HUES64 (cell line): ENCODE measurements around the gene MEGF11.
"Not testable (repeated sequence)": the region's sequence is repeated elsewhere in the genome, so short reads cannot be mapped to it uniquely, and the experiment has no call there.

ENCODE experiments used
- H3K27ac ChIP-seq: 2 replicates; pipeline ENCODE4 v1.7.0; 2013; ENCODE audit warnings: low read depth, low read length, inconsistent platforms
- H3K27me3 ChIP-seq: 2 replicates; pipeline ENCODE4 v1.6.1; 2013; ENCODE audit warnings: mild to moderate bottlenecking, low read length; ENCODE audit not compliant: insufficient read depth
- H3K36me3 ChIP-seq: 2 replicates; pipeline ENCODE4 v1.6.1; 2013; ENCODE audit warnings: mild to moderate bottlenecking, low read length; ENCODE audit not compliant: insufficient read depth
- H3K4me1 ChIP-seq: 2 replicates; pipeline ENCODE4 v1.6.1; 2013; ENCODE audit warnings: mild to moderate bottlenecking, low read length, moderate library complexity; ENCODE audit not compliant: insufficient read depth
- H3K4me3 ChIP-seq: 2 replicates; pipeline ENCODE4 v1.5.1; 2013; ENCODE audit warnings: mild to moderate bottlenecking, low read length, moderate library complexity
- H3K9ac ChIP-seq: 2 replicates; pipeline ENCODE4 v1.6.1; 2013; ENCODE audit warnings: mild to moderate bottlenecking, low read depth, low read length
- H3K9me3 ChIP-seq: 2 replicates; pipeline ENCODE4 v1.6.1; 2013; ENCODE audit warnings: low read depth, low read length; ENCODE audit not compliant: insufficient read depth
- WGBS: fragments of 150-250, 120-280 bp; methylation state at CpG from one replicate; pipeline ENCODE4 v1.1.7; 2013; ENCODE audit warnings: missing lambda C conversion rate; 5-methylcytosine and 5-hydroxymethylcytosine counted together

Gene MEGF11

GRCh38 chr15:66270932-66271331 is 17.4 kb upstream of the MEGF11 start:
- Histone ChIP-seq H3K27ac (no peak overlapping the region), H3K27me3 (no peaks in the 10 kb centered on the region), H3K4me3 (no peak overlapping the region), H3K36me3 (no peaks in the 10 kb centered on the region), H3K4me1 (peaks cover 6% of the 10 kb centered on the region; the same call in 1 of the 2 replicates), H3K9me3 (no peaks in the 10 kb centered on the region), H3K9ac (no peak overlapping the region)
- WGBS: 80% methylated on average over 6 of the region's 6 CpGs

- Histone ChIP-seq H3K36me3 (no peaks in the 10 kb centered on the region), H3K27me3 (no peaks in the 10 kb centered on the region), H3K9me3 (no peaks in the 10 kb centered on the region), H3K4me1 (peaks cover 6% of the 10 kb centered on the region; the same call in 1 of the 2 replicates), H3K27ac (no peak overlapping the region), H3K9ac (no peak overlapping the region), H3K4me3 (no peak overlapping the region)
- 61% methylated on average over 13 of the region's 13 CpGs for WGBS
Observed at GRCh38 chr15:66269326-66270090, 16.0 kb upstream of the MEGF11 start.

DNA sequence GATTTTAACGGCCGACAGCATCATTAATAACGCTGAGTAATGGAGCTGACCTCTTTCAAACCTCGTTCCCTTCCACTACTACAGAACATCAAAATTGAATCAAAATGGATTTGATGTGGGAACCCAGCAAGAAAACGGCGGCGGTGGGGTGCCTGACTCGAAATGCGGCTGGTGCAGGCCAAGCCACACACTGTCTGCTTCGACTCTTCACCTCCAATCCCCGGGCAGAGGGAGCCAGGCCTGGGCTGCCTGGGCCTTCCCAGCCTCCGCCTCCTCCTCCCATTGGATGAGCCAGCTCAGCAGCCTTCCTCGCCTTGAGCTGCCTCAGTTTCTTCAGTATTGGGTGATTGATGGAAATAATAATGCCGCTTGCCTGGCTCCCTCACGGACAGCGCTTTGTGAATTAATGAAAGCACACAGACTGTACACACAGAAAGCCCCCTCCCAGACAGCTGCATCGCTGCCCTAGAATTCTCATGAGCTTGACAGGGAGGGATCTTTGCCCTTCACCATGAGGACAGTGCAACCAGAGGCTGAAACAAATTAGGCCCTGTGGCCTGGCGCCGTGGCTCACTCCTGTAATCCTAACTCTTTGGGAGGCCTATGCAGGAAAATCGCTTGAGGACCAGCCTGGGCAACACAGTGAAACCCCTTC is 11.4 kb upstream of the MEGF11 start:
- Histone ChIP-seq H3K4me1 (peaks cover 6% of the 10 kb centered on the region; the same call in 1 of the 2 replicates), H3K4me3 (no peak overlapping the region), H3K27ac (no peak overlapping the region), H3K9ac (no peak overlapping the region), H3K9me3 (peaks cover 5% of the 10 kb centered on the region), H3K36me3 (no peaks in the 10 kb centered on the region), H3K27me3 (no peaks in the 10 kb centered on the region)
- 94% methylated on average over 18 of the region's 20 CpGs for WGBS

DNA sequence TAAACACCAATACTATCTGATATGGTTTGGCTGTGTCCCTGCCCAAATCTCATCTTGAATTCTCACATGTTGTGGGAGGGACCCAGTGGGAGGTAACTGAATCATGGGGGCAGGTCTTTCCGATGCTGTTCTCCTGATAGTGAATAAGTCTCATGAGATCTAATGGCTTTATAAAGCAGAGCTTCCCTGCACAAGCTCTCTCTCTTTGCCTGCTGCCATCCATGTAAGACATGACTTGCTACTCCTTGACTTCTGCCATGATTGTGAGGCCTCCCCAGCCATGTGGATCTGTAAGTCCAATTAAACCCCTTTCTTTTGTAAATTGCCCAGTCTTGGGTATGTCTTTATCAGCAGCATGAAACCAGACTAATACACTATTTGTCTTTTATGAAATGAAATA is 9.3 kb upstream of the MEGF11 start:
- not testable (repeated sequence) for H3K9ac ChIP-seq, H3K4me3 ChIP-seq, H3K36me3 ChIP-seq, H3K27me3 ChIP-seq, H3K27ac ChIP-seq, H3K9me3 ChIP-seq, H3K4me1 ChIP-seq
- 92% methylated on average over 1 of the region's 1 CpG for WGBS

DNA sequence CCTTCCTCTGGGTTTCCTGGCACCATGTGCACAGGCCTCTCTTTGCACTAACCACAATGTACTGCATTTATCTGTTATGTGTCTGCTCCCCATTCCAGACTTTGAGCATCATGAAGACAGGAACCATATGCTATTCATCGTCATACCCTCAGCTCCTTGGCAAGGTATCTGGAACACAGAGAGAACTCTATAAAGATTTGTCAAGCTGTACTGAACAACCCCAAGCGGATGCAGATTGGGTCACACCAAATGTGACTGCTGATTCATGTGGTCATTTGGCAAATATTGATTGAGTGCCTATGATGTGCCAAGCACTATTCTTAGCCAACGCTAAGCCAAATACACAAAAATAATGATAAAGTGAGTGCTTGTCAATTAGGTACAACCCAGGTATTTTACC is 7.5 kb upstream of the MEGF11 start:
- no peak overlapping the region for H3K9ac ChIP-seq
- H3K27me3 ChIP-seq: peaks cover 26% of the 10 kb centered on the region
- WGBS: 95% methylated on average over 3 of the region's 3 CpGs

GRCh38 chr15:66256692-66257091 is 3.1 kb upstream of the MEGF11 start:
- 76% methylated on average over 3 of the region's 3 CpGs for WGBS
- no peaks in the 10 kb centered on the region for H3K9me3 ChIP-seq
- H3K36me3 ChIP-seq: no peaks in the 10 kb centered on the region
- H3K4me3 ChIP-seq: no peak overlapping the region
- H3K27ac ChIP-seq: no peak overlapping the region
- H3K9ac ChIP-seq: no peak overlapping the region
- H3K27me3 ChIP-seq: peaks cover 70% of the 10 kb centered on the region
- 0 out of 2 replicates have a peak, but pooled peaks cover 3% of the 10 kb centered on the region for H3K4me1 ChIP-seq

More for the DNA sequence above, 7.5 kb upstream of the MEGF11 start:
- no peak overlapping the region for H3K27ac ChIP-seq
- H3K4me3 ChIP-seq: no peak overlapping the region
- no peaks in the 10 kb centered on the region for H3K36me3 ChIP-seq
- no peaks in the 10 kb centered on the region for H3K4me1 ChIP-seq
- H3K9me3 ChIP-seq: peaks cover 5% of the 10 kb centered on the region

DNA sequence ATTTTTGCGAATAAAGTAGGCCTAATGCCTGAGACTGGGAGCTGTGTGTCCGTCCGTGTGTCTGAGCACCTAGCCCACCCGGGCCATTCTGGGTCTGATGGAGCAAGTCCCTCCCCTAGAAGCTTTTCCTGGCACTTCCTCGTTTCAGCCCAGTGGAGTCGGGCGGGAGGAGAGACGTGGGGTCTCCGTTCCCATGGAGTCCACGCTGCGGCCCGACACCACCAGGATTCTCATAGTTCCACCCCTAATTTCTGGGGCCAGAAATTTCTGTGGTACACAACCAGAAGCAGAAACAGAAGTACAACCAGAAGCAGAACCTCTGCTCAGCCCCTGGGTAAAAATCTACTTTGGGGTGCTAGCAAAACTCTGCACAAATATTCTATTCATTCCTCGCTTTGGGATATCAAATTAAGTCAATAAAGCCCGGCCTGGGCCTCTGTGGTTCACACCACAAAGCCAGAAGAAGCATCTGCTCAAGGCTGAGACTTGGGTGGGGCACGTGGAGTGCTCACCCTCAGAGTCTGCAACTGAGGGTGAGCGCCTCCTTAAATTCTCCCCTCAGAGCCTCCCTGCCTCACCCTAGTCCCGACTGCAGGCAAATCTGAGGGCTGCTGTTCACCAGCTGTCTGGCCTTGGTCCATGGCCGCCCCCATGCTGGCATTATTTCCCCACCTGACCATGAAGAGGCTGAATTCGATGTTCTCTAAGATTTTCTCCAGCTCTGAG is 1.6 kb upstream of the MEGF11 start:
- H3K27me3 ChIP-seq: peaks cover 85% of the 10 kb centered on the region
- no peak overlapping the region for H3K9ac ChIP-seq
- H3K27ac ChIP-seq: no peak overlapping the region
- 44% methylated on average over 19 of the region's 19 CpGs for WGBS
- 0 out of 2 replicates have a peak, but pooled peaks cover 3% of the 10 kb centered on the region for H3K4me1 ChIP-seq
- no peaks in the 10 kb centered on the region for H3K36me3 ChIP-seq
- H3K4me3 ChIP-seq: peak overlapping the region; percentile 59
- no peaks in the 10 kb centered on the region for H3K9me3 ChIP-seq

GRCh38 chr15:66254089-66254950 is 770 bp upstream of the MEGF11 start:
- Histone ChIP-seq H3K27me3 (peaks cover 93% of the 10 kb centered on the region), H3K9me3 (no peaks in the 10 kb centered on the region), H3K4me1 (peaks cover 11% of the 10 kb centered on the region), H3K36me3 (no peaks in the 10 kb centered on the region), H3K4me3 (peak overlapping the region; percentile 59), H3K27ac (no peak overlapping the region), H3K9ac (no peak overlapping the region)
- WGBS: 2% methylated on average over 36 of the region's 36 CpGs

DNA sequence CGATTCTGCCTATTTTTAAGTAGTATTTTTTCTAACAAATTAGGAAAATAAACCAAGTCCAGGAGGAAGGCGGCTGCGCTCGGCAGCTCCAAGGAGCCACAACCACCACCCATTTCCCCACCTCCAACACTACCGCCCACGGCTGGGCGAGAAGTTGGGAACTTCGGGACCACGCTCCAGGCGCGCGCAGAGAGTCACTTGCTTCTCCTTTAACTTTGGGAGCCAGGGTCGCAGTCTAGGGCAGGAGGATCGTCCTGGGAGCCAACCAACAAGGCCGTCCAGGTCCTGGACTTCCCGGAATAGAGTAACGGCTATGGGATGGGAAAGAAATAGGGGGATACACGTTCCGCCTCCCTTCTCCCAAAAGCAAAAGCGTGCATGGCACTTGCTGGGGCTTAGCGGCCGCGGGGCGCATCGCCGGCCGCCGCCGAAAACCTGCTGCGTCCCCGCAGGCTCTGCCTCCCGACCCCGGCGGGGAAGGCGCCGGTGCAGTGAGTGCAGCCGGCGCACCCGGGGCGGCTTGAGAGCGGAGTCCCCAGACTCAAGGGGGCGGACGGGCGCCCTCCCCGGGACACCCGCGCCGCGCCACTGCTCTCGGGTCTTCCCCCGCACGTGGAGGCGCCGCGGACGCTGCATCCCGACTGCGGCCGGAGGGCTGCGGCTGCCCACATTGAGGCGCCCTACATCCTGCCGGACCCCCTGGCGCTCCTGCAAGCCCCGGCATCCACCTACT is 699 bp downstream of the MEGF11 start:
- Histone ChIP-seq H3K4me3 (peak overlapping the region; percentile 59), H3K4me1 (peaks cover 17% of the 10 kb centered on the region), H3K9ac (no peak overlapping the region), H3K36me3 (no peaks in the 10 kb centered on the region), H3K27ac (no peak overlapping the region), H3K9me3 (no peaks in the 10 kb centered on the region), H3K27me3 (peaks cover 88% of the 10 kb centered on the region)
- WGBS: under 1% methylated on average over 63 of the region's 64 CpGs
